Measurements from ENCODE around the gene MGAT5.

The MGAT5 gene

DNA sequence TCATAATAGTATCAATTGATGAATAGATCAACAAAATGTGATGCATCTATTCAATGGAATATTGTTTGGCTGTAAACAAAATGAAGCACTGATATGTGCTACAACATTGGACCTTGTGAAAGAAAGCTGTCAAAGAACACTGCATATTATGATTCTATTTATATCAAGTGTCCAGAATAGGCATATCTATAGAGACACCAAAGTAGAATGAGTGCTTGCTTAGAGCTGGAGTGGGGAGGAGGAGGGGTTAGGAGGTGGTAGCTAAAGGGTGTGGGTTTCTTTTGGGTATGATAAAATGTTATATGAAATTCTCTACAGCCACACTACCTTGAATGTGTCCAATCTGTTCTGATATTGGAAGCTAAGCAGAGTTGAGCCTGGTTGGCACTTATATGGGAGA is 23.0 kb upstream of the MGAT5 start:
- H3K9me3 ChIP-seq (replicated peaks in 1 of 2; ENCODE audit: control insufficient read depth in 2 of 2, insufficient read depth in 1 of 2, low read depth in 1 of 2, low read length in 2 of 2): peaks cover 6 to 23% of the 10 kb centered on the region in 2 donors
- no peaks in the 10 kb centered on the region for H3K27me3 ChIP-seq (ENCODE audit: control insufficient read depth in 3 of 3, insufficient read depth in 3 of 3, low read depth in 1 of 3, low read length in 3 of 3)
- DNase-seq (ENCODE audit: low spot score): no peak
- H2BK15ac ChIP-seq (ENCODE audit: low read length): no peak overlapping the region
- H3K36me3 ChIP-seq (replicated peaks in 1 of 2; ENCODE audit: control insufficient read depth in 2 of 2, insufficient read depth in 2 of 2, low read length in 2 of 2): no peaks in the 10 kb centered on the region
- no peak overlapping the region for H3K18ac ChIP-seq (ENCODE audit: low read length)
- peaks cover 0 to 1% of the 10 kb centered on the region in 2 donors for H3K4me1 ChIP-seq (ENCODE audit: control insufficient read depth in 2 of 2, insufficient read depth in 1 of 2, low read depth in 1 of 2, low read length in 2 of 2)
- no peak overlapping the region for H3K9ac ChIP-seq (ENCODE audit: low read depth, low read length, poor library complexity)
- no peak overlapping the region for H4K91ac ChIP-seq (ENCODE audit: low read depth, low read length, poor library complexity)
- no peak overlapping the region for H3K4me2 ChIP-seq (ENCODE audit: insufficient read depth, low read length, poor library complexity, severe bottlenecking)
- H2AK5ac ChIP-seq (ENCODE audit: low read depth, low read length): no peak overlapping the region
- no peak overlapping the region for H2BK120ac ChIP-seq (ENCODE audit: low read depth, low read length)
- H2BK12ac ChIP-seq (ENCODE audit: low read length): no peak overlapping the region
- no peak overlapping the region for H3K4ac ChIP-seq (ENCODE audit: low read length)
- H2AFZ ChIP-seq (ENCODE audit: low read length): no peak overlapping the region
- no peak overlapping the region for H2BK5ac ChIP-seq (ENCODE audit: low read length)
- H3K27ac ChIP-seq (replicated peaks; ENCODE audit: low read length): no peak overlapping the region
- H3K4me3 ChIP-seq (ENCODE audit: low read length in 2 of 2): no peak overlapping the region
- H3K23ac ChIP-seq (ENCODE audit: low read depth, low read length, poor library complexity): no peak overlapping the region
- no peak overlapping the region for H3K14ac ChIP-seq (ENCODE audit: low read length)
- H3K79me1 ChIP-seq (ENCODE audit: low read depth, low read length): no peaks in the 10 kb centered on the region
- no peak overlapping the region for H4K8ac ChIP-seq (ENCODE audit: low read depth, low read length)

DNA sequence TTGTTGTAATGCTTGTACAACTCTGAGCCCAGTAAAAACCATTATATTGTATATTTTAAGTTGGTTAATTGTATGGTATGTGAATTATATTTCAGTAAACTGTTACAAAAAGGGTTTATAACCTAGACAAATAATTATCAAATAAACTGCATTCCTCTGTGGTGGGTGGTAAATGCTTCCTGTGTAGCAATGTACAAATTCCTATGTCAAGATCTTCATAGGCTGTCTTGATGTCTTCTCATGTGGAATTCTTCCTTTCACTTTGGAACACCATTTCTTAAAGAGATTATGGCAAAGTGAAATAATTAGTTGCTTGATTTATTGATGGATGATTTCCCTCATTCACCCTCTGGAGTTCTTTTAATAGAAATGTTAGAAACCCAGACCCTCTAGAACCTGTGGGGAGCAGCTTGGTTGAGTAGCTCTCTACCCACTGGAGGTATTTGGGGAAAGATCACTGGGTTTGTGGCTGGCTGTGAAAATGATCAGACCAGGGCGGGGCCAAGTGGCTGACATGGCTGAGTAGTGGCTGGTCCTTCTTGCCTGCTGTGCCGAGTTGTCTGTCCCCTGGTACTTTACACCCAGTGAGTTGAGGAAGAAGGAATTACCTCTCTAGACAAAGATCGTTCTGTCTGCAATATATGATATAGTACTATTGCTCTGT is 22.4 kb upstream of the MGAT5 start:
- no CpG with 5 or more reads among the region's 3 CpGs for WGBS, 2 donors (ENCODE audit: extremely low coverage in 2 of 2, insufficient read length in 2 of 2, insufficient replicate concordance in 1 of 2)
- H2BK12ac ChIP-seq (ENCODE audit: low read length): no peak overlapping the region

GRCh38 chr2:134231965-134232340 is 21.9 kb upstream of the MGAT5 start:
- no peak overlapping the region for H3K4me3 ChIP-seq (ENCODE audit: low read length in 2 of 2)
- peaks cover 6 to 23% of the 10 kb centered on the region in 2 donors for H3K9me3 ChIP-seq (replicated peaks in 1 of 2; ENCODE audit: control insufficient read depth in 2 of 2, insufficient read depth in 1 of 2, low read depth in 1 of 2, low read length in 2 of 2)
- no peak overlapping the region for H2BK5ac ChIP-seq (ENCODE audit: low read length)
- H3K23ac ChIP-seq (ENCODE audit: low read depth, low read length, poor library complexity): no peak overlapping the region
- H3K9ac ChIP-seq (ENCODE audit: low read depth, low read length, poor library complexity): no peak overlapping the region
- H3K4me2 ChIP-seq (ENCODE audit: insufficient read depth, low read length, poor library complexity, severe bottlenecking): no peak overlapping the region
- WGBS, 2 donors (ENCODE audit: extremely low coverage in 2 of 2, insufficient read length in 2 of 2, insufficient replicate concordance in 1 of 2): no CpG with 5 or more reads among the region's 2 CpGs
- H2BK120ac ChIP-seq (ENCODE audit: low read depth, low read length): no peak overlapping the region
- H3K18ac ChIP-seq (ENCODE audit: low read length): no peak overlapping the region
- H2BK15ac ChIP-seq (ENCODE audit: low read length): no peak overlapping the region
- no peak overlapping the region for H3K27ac ChIP-seq (replicated peaks; ENCODE audit: low read length)
- no peaks in the 10 kb centered on the region for H3K79me1 ChIP-seq (ENCODE audit: low read depth, low read length)
- no peak overlapping the region for H4K91ac ChIP-seq (ENCODE audit: low read depth, low read length, poor library complexity)
- H2BK12ac ChIP-seq (ENCODE audit: low read length): no peak overlapping the region
- no peak overlapping the region for H2AK5ac ChIP-seq (ENCODE audit: low read depth, low read length)
- H2AFZ ChIP-seq (ENCODE audit: low read length): no peak overlapping the region
- no peak for DNase-seq (ENCODE audit: low spot score)
- H3K27me3 ChIP-seq (ENCODE audit: control insufficient read depth in 3 of 3, insufficient read depth in 3 of 3, low read depth in 1 of 3, low read length in 3 of 3): no peaks in the 10 kb centered on the region
- H3K36me3 ChIP-seq (replicated peaks in 1 of 2; ENCODE audit: control insufficient read depth in 2 of 2, insufficient read depth in 2 of 2, low read length in 2 of 2): no peaks in the 10 kb centered on the region
- no peak overlapping the region for H3K14ac ChIP-seq (ENCODE audit: low read length)
- no peak overlapping the region for H4K8ac ChIP-seq (ENCODE audit: low read depth, low read length)
- H3K4ac ChIP-seq (ENCODE audit: low read length): no peak overlapping the region
- no peaks in the 10 kb centered on the region for H3K4me1 ChIP-seq (ENCODE audit: control insufficient read depth in 2 of 2, insufficient read depth in 1 of 2, low read depth in 1 of 2, low read length in 2 of 2)

More for the DNA sequence above, 22.4 kb upstream of the MGAT5 start:
- Histone ChIP-seq H3K9me3 (replicated peaks in 1 of 2; ENCODE audit: control insufficient read depth in 2 of 2, insufficient read depth in 1 of 2, low read depth in 1 of 2, low read length in 2 of 2) (peaks cover 6 to 23% of the 10 kb centered on the region in 2 donors), H3K23ac (ENCODE audit: low read depth, low read length, poor library complexity) (no peak overlapping the region), H3K79me1 (ENCODE audit: low read depth, low read length) (no peaks in the 10 kb centered on the region), H2BK5ac (ENCODE audit: low read length) (no peak overlapping the region), H3K27ac (replicated peaks; ENCODE audit: low read length) (no peak overlapping the region), H3K18ac (ENCODE audit: low read length) (no peak overlapping the region), H2AK5ac (ENCODE audit: low read depth, low read length) (no peak overlapping the region), H3K4me1 (ENCODE audit: control insufficient read depth in 2 of 2, insufficient read depth in 1 of 2, low read depth in 1 of 2, low read length in 2 of 2) (no peaks in the 10 kb centered on the region), H3K4me3 (ENCODE audit: low read length in 2 of 2) (no peak overlapping the region), H4K8ac (ENCODE audit: low read depth, low read length) (no peak overlapping the region), H3K36me3 (replicated peaks in 1 of 2; ENCODE audit: control insufficient read depth in 2 of 2, insufficient read depth in 2 of 2, low read length in 2 of 2) (no peaks in the 10 kb centered on the region), H3K9ac (ENCODE audit: low read depth, low read length, poor library complexity) (no peak overlapping the region), H2BK15ac (ENCODE audit: low read length) (no peak overlapping the region), H3K4me2 (ENCODE audit: insufficient read depth, low read length, poor library complexity, severe bottlenecking) (no peak overlapping the region), H2BK120ac (ENCODE audit: low read depth, low read length) (no peak overlapping the region), H3K14ac (ENCODE audit: low read length) (no peak overlapping the region), H4K91ac (ENCODE audit: low read depth, low read length, poor library complexity) (no peak overlapping the region), H2AFZ (ENCODE audit: low read length) (no peak overlapping the region), H3K27me3 (ENCODE audit: control insufficient read depth in 3 of 3, insufficient read depth in 3 of 3, low read depth in 1 of 3, low read length in 3 of 3) (no peaks in the 10 kb centered on the region), H3K4ac (ENCODE audit: low read length) (no peak overlapping the region)
- DNase-seq (ENCODE audit: low spot score): no peak

DNA sequence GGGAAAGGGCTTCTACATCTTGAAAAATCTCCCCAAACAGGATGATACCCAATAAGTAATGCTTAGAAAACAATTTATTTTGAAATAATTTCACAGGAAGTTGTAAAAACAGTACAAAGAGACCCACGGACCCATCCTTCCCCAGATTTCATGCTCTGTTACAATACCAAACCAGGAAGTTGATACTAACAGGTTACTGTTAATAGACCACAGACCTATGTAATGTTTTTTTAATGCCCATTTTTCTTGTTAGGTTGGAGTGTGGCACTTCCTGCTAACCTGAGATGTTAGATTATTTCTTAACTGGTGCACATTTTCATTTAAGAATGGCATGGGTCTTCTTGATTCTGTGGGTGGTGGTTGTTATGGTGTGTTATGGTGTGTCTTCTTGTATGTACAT is 21.4 kb upstream of the MGAT5 start:
- Histone ChIP-seq H3K9me3 (replicated peaks in 1 of 2; ENCODE audit: control insufficient read depth in 2 of 2, insufficient read depth in 1 of 2, low read depth in 1 of 2, low read length in 2 of 2) (peaks cover 6 to 23% of the 10 kb centered on the region in 2 donors), H3K4me1 (ENCODE audit: control insufficient read depth in 2 of 2, insufficient read depth in 1 of 2, low read depth in 1 of 2, low read length in 2 of 2) (no peaks in the 10 kb centered on the region), H3K27me3 (ENCODE audit: control insufficient read depth in 3 of 3, insufficient read depth in 3 of 3, low read depth in 1 of 3, low read length in 3 of 3) (no peaks in the 10 kb centered on the region), H3K18ac (ENCODE audit: low read length) (no peak overlapping the region), H2AFZ (ENCODE audit: low read length) (no peak overlapping the region), H2AK5ac (ENCODE audit: low read depth, low read length) (no peak overlapping the region), H3K4ac (ENCODE audit: low read length) (no peak overlapping the region), H4K8ac (ENCODE audit: low read depth, low read length) (no peak overlapping the region), H3K36me3 (replicated peaks in 1 of 2; ENCODE audit: control insufficient read depth in 2 of 2, insufficient read depth in 2 of 2, low read length in 2 of 2) (no peaks in the 10 kb centered on the region), H3K23ac (ENCODE audit: low read depth, low read length, poor library complexity) (no peak overlapping the region), H2BK15ac (ENCODE audit: low read length) (no peak overlapping the region), H3K9ac (ENCODE audit: low read depth, low read length, poor library complexity) (no peak overlapping the region), H4K91ac (ENCODE audit: low read depth, low read length, poor library complexity) (no peak overlapping the region), H3K4me3 (ENCODE audit: low read length in 2 of 2) (no peak overlapping the region), H2BK120ac (ENCODE audit: low read depth, low read length) (no peak overlapping the region), H3K27ac (replicated peaks; ENCODE audit: low read length) (no peak overlapping the region), H2BK5ac (ENCODE audit: low read length) (no peak overlapping the region), H2BK12ac (ENCODE audit: low read length) (no peak overlapping the region), H3K4me2 (ENCODE audit: insufficient read depth, low read length, poor library complexity, severe bottlenecking) (no peak overlapping the region), H3K14ac (ENCODE audit: low read length) (no peak overlapping the region), H3K79me1 (ENCODE audit: low read depth, low read length) (no peaks in the 10 kb centered on the region)
- DNase-seq (ENCODE audit: low spot score): no peak
- WGBS, 2 donors (ENCODE audit: extremely low coverage in 2 of 2, insufficient read length in 2 of 2, insufficient replicate concordance in 1 of 2): no CpG with 5 or more reads among the region's 1 CpG
